Cortex of kidney (tissue), 1 donor: Measurements from ENCODE around the gene ABHD10.

Source experiments
- DNase-seq: peaks from one replicate; lab custom pipeline; 2025; lab: John Stamatoyannopoulos, UW

The ABHD10 gene

DNA sequence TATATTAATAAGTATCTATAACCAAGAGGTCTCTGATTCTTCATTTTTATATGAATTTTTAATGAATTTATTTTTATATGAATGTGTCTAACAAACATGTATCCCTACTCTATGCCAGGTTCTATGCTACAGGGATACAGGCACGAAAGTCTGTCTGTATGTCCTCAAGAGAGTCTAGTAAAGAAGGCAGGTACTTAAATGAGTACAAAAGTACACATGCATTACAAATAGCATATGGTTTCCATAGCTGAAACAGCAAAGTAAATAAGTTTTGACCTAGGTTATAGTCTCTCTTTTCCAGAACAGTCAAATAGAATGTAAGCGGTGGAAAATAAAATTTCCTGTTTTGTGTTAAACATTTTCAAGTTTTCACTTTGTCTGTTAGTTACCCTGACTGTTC is 13.3 kb upstream of the ABHD10 start:
- no peak for DNase-seq

DNA sequence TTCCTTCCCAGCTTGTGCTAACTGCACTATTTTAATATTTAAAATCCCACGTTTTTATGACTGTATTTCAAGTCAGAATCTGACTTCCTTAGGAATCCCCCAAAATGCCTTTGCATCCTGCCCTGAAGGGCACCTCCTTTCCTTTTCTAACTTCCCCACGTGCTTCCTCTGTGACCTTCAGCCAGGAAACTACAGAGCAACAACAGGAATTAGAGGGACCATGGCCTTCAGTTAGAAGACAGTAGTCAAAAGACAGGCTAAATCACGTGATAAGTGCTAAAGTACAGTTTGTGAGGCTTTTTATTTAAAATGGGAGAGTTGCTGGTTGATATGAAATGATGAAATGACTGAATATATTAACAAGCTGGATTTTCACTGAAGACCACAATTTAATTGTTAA is 11.8 kb upstream of the ABHD10 start:
- DNase-seq = no peak

DNA sequence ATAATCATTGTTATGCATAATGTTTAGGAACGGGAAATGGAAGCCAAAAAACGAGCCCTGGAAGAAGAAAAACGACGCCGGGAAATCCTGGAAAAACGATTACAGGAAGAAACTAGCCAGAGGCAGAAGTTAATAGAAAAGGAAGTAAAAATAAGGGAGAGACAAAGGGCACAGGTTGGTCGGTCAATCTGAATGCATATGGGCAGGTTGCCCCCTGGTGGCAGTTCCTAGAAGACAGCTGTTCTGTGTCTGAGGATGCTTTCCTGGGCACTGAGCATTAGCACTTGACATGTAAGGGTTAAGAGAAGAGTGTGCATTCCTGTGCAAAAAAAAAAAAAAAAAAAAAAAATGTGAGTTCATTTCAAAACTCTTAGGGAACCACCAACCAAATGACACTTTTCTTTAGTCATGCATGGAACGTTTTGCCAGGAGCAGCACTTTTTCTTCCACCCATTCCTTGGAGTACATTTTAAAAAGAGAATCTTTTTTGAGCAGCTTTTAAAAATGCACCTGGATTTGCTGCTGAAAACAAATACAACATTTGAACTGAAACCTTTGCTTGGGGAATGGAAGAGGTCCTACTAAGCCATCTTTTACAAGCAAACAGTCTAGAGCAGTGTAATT is 11.1 kb upstream of the ABHD10 start:
- DNase-seq = no peak

DNA sequence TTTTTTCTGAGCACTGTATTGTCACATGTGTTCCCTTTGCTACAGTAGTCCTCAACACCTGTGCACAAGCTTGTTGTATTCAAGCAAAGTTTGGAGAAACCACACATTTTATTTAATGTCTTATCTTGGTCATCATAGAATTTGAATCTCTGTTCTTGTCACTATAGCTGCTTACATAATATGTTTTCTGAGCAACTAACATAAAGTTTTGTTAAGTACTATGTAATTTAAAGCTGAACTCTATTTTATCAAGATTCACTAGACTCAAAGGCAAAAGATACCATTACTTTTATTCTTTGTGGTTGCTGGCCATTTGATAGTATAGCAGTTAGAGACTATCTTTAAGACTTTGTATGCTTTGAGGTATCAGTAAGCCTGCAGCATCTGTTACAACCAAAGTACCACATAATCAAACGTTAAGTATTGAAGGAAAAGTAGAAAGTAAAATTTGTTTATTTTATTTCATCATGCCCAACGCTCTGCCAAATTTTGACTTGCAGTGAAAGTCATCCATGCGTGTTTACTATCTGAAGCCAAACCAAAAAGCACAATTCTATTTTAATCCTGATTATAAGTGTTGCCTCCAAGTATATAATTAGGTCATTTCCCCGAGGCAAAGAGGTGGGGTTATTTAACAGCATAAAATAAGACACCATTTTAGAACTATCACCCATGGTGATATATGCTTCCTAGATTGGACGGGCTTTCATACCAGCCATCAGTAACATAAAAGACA is 10.3 kb upstream of the ABHD10 start:
- DNase-seq = no peak

DNA sequence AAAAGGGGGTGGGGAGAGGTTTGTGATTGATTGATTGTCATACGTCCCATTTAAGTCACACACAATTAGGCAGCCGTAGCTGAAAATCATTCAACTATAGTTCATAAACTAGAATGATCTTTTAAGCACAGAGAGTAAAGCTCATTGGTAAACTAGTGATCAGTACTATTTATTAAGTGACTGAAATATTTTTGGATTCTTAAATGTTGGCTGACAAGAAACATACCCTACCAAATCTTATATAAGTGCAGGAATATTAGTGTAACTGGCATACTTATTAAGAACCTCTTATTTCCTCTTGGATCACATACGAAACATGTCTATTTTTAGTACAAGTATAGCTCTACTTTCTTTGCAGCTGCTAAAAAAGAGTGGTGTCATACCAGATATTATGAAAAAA is 8.4 kb upstream of the ABHD10 start:
- DNase-seq = no peak

DNA sequence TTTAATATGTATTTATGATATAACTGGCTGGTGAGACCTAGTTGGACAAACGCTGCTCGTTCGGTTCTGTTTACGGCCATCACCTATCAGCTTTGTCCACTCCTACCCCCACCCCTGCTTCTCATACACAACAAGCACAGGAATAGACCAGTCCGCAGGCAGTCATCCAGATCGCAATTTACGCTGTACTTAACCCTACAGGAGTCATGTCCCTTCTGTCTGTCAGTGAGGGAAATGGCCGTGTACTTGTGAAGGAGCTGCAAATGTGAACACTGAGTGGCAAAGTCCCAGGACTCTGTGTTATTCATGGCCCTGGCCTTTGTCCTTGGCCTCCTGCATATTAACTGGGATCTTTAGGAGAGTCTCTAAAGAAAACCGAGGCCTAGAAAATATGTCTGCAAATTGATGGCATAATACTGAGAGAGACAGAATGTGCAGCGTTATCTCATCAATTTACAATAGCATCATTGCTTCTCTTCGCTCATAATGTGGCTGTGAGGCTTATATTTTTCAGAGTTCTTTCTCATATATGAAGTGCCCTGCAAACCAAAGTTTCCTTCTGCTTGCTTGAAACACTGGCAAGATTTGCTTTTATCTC is 7.2 kb upstream of the ABHD10 start:
- no peak for DNase-seq

DNA sequence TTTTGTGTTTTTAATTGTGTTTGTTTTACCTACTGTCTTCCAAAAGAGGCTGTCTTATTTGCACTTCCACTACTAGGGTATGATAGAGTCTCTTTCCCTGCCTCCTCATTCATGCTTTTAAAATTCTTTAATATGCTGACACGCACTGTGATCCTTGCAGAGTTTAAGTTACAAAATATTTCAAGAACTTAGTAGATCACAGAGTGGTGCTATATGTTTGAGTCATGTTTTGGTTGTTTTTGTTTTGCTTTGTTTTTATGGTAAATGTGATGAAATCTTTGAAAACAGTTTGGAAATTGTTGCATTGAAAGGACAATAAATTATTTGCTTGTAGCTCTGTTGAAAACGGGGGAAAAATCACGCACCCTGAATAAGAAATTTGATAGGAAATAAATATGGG is 5.9 kb upstream of the ABHD10 start:
- DNase-seq = no peak

DNA sequence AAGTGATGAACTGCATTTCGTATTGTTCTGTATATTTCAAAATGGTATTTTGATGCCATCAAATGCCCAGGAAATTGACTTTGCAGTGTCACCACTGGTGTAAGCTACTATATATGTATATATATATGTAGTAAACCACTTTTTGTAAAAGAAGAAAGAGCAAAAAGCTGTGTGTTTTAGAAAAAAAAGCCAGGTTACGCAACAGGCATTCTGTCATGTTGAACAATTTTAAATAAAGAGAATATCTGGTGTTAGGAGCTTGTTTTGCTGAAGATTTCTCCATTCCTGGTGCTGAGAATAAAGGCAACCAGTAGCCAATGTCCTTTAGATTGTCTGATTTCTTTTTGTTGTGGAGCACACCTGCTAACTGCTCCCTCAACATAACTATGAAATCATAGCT is 3.7 kb upstream of the ABHD10 start:
- no peak for DNase-seq

DNA sequence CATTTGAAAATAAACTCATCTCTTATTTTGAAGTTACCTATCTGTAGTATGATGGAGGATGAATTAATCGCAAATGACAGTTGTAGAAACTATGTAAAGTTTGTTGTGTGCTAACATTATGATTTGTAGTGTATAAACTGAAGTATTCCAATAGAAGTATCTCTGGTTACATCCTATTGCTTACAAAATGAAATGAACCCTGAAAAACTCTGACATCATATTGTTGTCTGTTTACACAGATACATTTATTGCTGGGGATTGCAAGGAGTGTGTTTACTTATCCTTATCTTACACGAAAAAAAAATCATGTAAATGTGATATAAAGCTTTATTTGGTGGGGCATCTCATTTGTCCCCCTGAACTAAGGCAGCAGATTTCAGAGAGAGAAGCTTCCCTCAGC is 2.6 kb upstream of the ABHD10 start:
- DNase-seq = no peak

DNA sequence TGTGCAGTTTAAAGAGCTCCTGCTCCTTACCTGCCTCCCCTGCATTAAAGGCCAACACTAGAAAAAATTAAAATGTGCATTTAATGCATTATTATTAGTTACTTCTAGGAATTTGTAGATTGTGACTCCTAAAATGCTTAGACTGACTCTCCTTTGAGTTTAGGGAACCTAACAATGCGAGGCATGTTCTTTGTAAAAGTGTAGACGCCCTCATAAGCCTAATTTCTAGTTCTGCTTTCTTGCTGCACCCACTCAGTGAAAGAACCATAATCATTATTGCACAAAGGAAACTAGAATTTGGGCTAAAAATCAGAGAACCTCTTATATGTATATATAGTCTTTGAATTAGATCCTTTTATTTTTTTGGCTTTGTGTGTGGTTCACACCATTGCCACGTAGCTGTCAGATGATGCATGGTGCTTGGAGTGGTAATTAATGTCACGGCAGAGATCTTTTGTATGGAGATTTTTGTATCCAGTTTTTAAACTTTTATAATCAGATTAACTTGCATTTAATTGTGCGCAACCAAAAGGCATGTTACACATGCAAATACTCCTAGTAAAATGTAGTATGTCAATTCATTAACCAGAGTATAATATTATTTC is 710 bp downstream of the ABHD10 start:
- no peak for DNase-seq

DNA sequence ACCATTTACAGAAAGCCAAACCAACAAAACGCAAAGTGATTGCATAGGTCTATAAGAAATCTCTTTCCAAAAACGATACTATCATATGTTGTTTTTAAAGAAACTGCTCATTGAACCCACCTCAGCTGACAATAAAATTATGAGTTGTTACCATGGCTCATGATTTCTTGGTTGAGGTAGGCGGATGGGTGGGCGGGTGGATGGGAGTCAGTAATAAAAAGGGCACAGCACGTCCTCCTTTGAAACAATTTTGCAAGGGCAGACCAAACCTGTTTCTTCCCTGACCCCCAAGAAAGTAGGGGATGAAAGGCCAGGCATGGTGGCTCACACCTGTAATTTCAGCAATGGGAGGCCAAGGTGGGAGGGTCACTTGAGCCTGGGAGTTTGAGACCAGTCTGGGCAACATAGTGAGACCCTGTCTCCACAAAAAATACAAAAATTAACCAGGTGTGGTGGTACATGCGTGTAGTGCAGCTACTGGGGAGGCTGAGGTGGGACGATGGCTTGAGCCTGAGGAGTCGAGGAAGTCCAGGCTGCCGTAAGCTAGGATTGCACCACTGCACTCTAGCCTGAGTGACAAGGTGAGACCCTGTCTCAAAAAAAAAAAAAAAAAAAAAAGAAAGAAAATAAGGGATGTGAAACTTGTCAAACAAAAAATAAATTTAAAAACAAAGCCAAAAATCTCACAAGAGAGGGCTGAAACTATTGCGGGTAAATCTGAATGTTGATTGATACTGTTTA is 2.1 kb downstream of the ABHD10 start:
- DNase-seq = no peak

DNA sequence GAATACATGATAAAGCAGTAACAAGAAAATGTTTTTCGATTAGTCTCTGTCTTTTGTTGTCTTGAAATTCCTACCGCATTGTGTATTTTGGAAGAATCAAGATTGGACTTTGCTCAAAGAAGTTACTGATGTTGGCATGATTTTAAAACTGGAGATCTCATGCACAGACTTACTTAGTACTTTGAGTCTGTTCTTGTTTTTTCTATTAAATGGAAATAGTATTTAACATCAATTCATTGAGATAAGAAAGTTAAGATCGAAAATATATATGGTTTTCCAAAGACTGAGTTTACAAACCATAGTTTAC is 2.6 kb downstream of the ABHD10 start:
- no peak for DNase-seq

DNA sequence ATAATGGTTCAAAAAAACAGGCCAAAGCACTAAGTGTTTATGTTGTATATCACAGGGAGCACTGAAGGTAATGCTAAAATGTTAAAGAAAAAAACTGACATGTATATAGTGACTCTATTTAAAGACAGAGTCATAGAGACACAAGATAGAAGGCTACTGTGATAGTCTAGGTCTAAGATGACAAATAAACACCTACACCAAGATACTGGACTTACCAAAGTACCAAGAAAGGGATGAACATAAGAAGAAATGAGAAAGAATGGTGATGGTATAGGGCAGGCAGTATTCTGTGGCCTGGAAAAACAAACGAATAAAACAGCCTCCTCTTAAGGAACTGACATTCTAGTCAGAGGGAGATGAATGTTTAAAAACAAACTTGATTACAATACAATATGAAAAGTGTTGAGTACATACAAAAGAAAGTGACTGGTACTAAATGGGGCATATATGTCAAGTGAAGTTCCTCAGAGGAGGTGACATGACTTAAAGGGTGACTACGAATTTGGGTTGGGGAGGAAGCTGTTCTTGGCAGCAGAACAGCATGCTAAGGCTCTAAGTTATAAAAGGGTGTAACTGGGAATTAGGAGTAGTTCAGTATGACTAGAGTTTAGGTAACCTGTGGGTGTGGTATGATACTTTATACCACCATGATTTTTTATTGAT is 5.9 kb downstream of the ABHD10 start:
- DNase-seq = no peak

DNA sequence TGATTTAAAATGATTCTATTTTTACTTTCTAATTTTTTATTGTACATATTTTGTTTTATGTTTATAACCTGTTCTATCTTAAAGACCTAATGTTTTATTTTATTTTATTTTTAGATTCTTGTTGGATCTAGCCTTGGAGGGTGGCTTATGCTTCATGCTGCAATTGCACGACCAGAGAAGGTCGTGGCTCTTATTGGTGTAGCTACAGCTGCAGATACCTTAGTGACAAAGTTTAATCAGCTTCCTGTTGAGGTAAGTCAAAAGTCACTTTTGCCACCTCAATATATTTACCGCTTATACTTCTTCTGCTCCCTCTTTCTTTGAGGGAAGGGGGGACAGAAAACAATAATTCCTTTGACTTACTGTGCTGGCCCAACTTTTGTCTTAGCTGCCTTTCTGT is 8.0 kb downstream of the ABHD10 start:
- no peak for DNase-seq

DNA sequence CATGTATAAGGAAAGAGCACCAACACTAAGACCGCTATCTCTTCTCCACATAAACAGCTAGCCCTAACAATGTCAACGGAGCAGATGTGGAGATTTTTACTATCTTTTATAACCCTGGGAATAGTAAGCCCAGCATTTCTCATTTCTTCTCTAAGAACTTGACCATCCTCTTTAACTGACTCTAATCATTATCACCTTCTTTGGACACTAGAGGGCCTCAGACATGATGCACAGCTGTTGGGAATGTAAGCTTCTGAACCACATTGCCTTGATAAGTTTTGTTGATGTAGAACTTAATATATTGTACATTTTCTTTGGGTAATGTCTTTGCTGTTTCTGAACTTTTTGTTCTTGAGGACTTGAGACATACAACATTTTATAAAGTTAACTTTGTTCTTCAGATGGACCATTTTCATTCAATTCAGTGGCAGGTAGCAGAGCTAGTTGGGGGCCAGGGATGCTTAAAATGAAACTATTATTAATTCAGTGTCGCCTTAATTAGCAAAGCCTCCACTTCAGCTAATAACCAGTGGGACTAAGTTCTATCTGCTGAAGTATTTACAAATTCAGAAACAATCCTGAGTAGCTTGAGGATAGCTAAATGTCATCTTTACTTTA is 10.3 kb downstream of the ABHD10 start:
- DNase-seq = no peak

DNA sequence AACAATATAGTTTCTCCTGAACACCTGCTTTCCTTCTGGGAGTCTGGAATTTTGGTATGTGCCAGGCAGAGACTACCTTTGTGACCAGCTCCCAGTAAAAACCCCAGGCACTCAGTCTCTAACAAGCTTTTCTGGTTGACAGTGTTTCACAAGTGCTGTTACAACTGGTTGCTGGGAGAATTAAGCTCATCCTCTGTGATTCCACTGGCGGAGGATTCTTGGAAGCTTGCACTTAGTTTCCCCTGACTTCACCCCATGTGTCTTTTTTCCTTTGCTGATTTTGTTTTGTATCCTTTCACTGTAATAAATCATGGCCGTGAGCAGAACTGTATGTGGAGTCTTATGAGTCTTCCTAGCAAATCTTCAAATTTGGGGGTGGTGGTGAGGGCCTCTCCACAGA is 14.2 kb downstream of the ABHD10 start:
- DNase-seq = no peak

DNA sequence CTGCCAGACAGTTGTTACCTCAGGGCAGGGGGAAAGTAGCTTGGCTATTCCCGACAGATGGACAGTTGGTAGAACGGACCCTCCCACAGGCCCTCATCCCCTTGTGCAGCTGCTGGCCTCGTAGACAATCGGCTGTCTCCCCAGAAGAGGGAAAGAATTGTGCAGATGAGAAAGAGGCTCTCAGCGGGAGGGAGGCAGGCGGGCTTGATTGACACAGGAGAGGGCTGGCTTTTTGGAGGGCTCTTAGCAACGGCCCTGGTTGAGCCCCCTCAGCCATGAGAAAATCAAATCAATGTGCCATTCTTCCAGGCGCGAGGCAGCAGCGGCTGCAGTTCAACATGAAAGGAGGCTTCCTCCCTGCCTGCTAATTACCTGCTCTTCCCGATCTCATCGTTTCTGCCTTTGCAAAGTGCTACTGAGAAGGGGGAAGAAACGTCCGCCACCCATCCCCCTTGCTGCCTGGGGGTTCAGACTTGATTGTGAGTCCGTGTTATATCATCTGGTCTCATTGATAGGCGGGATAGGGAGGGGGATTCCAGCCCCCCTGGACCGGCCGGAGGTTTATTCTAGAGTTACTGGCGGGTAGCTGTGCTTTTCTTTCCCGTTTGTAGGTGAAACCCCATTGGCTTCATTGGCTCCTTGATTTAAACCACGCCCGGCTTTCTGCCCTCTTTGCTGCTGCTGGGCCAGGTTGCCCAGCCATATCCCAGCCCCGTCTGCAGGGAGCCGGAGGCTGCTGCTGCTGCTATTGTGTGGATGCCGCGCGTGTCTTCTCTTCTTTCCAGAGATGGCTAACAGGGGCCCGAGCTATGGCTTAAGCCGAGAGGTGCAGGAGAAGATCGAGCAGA is 20.0 kb downstream of the ABHD10 start, which contains the start of gene TAGLN3:
TAGLN3 (plus strand) TSS at position 287 of the 848 bp plus-strand sequence; CDS start at position 788, 501 bp downstream.
- DNase-seq = no peak

DNA sequence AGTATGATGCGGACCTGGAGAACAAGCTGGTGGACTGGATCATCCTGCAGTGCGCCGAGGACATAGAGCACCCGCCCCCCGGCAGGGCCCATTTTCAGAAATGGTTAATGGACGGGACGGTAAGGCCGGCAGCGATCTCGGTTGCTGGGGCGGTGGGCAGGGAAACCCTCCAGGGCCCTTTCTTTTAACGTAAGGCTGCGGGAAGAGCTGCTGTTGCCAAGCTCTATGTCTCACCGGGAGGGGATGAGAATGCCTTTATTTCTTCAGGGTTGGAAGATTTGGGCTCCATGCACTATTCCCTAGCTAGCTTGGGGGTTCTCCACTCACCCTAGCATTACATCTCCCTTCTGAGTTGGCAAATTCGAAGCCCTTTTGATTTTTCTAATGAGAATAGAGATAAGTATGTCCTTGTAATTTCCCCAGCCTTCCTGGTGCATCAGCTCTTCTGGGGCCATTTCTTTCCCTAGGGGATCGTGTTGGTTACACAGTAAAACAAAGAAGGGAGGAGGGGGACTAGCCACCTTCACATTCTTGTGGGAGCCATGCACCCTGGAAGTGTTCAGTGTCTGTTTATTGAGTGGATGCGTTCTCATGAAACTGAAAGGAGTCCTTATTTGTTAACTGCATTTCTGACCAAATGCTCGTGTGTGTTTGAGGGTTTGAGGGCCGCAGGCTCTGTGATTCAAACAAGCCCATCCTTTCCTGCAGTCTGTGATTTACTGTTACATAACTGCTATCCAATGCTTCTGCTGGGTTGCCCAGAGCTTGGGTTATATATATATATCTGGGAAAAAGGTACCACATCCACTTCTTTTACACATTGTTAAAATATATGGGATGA is 20.9 kb downstream of the ABHD10 start:
- no peak for DNase-seq

DNA sequence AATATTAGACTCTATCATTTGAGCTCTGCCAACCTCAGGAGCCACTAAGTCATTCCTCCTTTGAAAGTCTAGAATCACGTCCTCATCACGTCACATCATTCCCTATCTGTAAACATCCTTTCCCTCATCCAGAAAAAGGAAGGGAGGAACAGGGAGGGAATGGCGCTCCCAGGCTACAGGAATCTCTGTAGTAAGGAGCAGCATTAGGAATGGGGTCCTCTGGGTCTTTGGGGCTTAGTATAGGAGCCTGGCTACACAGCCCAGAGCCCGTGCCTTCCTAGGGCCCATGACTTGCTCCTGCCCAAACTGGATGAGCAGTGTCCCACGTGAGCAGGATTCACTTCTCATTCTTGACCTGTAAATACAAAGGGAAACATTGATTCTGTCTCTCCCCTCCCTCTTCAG is 21.5 kb downstream of the ABHD10 start:
- no peak for DNase-seq

DNA sequence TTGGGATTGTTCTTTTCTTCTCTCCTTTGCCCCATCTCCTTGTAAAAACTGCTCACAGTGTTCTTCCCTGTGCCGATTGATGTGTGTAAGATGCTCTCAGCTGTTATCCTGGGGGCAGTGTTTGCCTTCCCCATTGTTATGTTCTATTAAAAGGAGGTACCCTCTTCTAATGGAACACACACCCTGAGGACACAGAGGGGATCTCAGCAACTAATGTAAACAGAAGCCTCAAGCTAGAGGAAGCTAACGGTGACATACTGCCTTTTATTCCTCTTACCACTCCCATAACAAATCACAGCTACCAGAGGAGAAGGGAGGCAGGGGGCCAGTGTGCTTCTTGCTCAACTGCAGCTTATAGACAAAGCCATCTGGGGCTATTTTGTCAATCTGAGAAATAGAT is 22.1 kb downstream of the ABHD10 start:
- no peak for DNase-seq
